HEK293 (cell line): Measurements from ENCODE around the gene MYOD1.

Source experiments
- CTCF ChIA-PET: fragments of 350-600 bp; formaldehyde crosslinking; extraction: SDS; loops from one replicate; lab custom pipeline; 2021; ENCODE audit warnings: antibody characterized with exemption; lab: Yijun Ruan, JAX
- POLR2A ChIA-PET: fragments of 300-600 bp; formaldehyde crosslinking; extraction: SDS; loops from one replicate; lab custom pipeline; 2020; ENCODE audit warnings: antibody characterized with exemption, inconsistent platforms; lab: Yijun Ruan, JAX
- H3K27ac ChIP-seq: fragments of 200-500 bp; sonication (Bioruptor generic); 2 replicates; pipeline ENCODE4 v1.5.1; 2014; ENCODE audit warnings: low read depth, low read length, control low read depth, inconsistent platforms; ENCODE audit errors: extremely low read depth
- H3K36me3 ChIP-seq, 2 experiments: fragments of 200-500 bp in 1 of 2; sonication (Bioruptor generic) in 1 of 2; 1 replicate in 1 of 2; 2 replicates in 1 of 2; pipeline ENCODE4 v1.5.1; 2014 to 2017; ENCODE audit warnings: inconsistent platforms in 2 of 2, low read length in 2 of 2; ENCODE audit not compliant: control insufficient read depth in 2 of 2, insufficient read depth in 1 of 2
- H3K4me1 ChIP-seq: fragments of 200-500 bp; sonication (Bioruptor generic); 2 replicates; pipeline ENCODE4 v1.5.1; 2014; ENCODE audit warnings: mild to moderate bottlenecking, low read length, inconsistent platforms; ENCODE audit not compliant: control insufficient read depth, insufficient read depth
- H3K4me3 ChIP-seq: 2 replicates; pipeline ENCODE4 v1.5.1; 2011; ENCODE audit warnings: low read depth, mild to moderate bottlenecking, control low read depth, low read length, moderate library complexity
- H3K9me3 ChIP-seq: fragments of 200-500 bp; sonication (Bioruptor generic); 2 replicates; pipeline ENCODE4 v1.5.1; 2014; ENCODE audit warnings: low read depth, low read length, inconsistent platforms; ENCODE audit not compliant: control insufficient read depth, insufficient read depth
- CTCF ChIP-seq: fragments of 450-650 bp; formaldehyde crosslinking; IDR thresholded peaks from 2 replicates; pipeline ENCODE4 v1.5.1; 2016; ENCODE audit warnings: missing biosample characterization, missing genetic modification characterization
- FEZF1 ChIP-seq: fragments of 450-650 bp; formaldehyde crosslinking; IDR thresholded peaks from 2 replicates; pipeline ENCODE4 v1.5.1; 2016; ENCODE audit warnings: missing biosample characterization, missing genetic modification characterization
- IKZF3 ChIP-seq: fragments of 450-650 bp; IDR thresholded peaks from 2 replicates; pipeline ENCODE4 v1.5.0; 2018; ENCODE audit warnings: missing biosample characterization, mild to moderate bottlenecking, missing genetic modification characterization, moderate library complexity
- KLF10 ChIP-seq: fragments of 450-650 bp; IDR thresholded peaks from 2 replicates; pipeline ENCODE4 v1.5.1; 2018; ENCODE audit warnings: missing biosample characterization, mild to moderate bottlenecking, missing genetic modification characterization
- KLF8 ChIP-seq: fragments of 450-650 bp; formaldehyde crosslinking; IDR thresholded peaks from 2 replicates; pipeline ENCODE4 v1.5.1; 2016; ENCODE audit warnings: missing biosample characterization, missing genetic modification characterization
- MEIS1 ChIP-seq: sonication (generic); formaldehyde crosslinking; IDR thresholded peaks from 2 replicates; pipeline ENCODE4 v1.8.1; 2022; ENCODE audit warnings: missing genetic modification reagents, mild to moderate bottlenecking, borderline replicate concordance
- RBAK ChIP-seq: fragments of 450-650 bp; formaldehyde crosslinking; IDR thresholded peaks from 2 replicates; pipeline ENCODE4 v1.5.1; 2016; ENCODE audit warnings: missing biosample characterization, missing genetic modification characterization
- REPIN1 ChIP-seq: fragments of 450-650 bp; formaldehyde crosslinking; IDR thresholded peaks from 2 replicates; pipeline ENCODE4 v1.5.1; 2017; ENCODE audit warnings: missing biosample characterization, missing genetic modification characterization, low read depth
- SCRT1 ChIP-seq: fragments of 450-650 bp; formaldehyde crosslinking; IDR thresholded peaks from 2 replicates; pipeline ENCODE4 v1.5.1; 2016; ENCODE audit warnings: missing biosample characterization, missing genetic modification characterization, borderline replicate concordance
- ZBTB1 ChIP-seq: fragments of 450-650 bp; formaldehyde crosslinking; IDR thresholded peaks from 2 replicates; pipeline ENCODE4 v1.5.1; 2016; ENCODE audit warnings: missing biosample characterization, missing genetic modification characterization
- ZBTB10 ChIP-seq: fragments of 450-650 bp; formaldehyde crosslinking; IDR thresholded peaks from 2 replicates; pipeline ENCODE4 v1.5.1; 2016; ENCODE audit warnings: missing biosample characterization, missing genetic modification characterization
- ZBTB21 ChIP-seq: fragments of 450-650 bp; formaldehyde crosslinking; IDR thresholded peaks from 2 replicates; pipeline ENCODE4 v1.5.1; 2017; ENCODE audit warnings: missing biosample characterization, missing genetic modification characterization
- ZFHX2 ChIP-seq: fragments of 450-650 bp; formaldehyde crosslinking; conservative IDR thresholded peaks from 2 replicates; pipeline ENCODE4 v1.5.1; 2016; ENCODE audit warnings: missing biosample characterization, missing genetic modification characterization
- ZNF112 ChIP-seq: fragments of 450-650 bp; formaldehyde crosslinking; IDR thresholded peaks from 2 replicates; pipeline ENCODE4 v1.5.0; 2017; ENCODE audit warnings: missing biosample characterization, missing genetic modification characterization
- ZNF121 ChIP-seq: fragments of 450-650 bp; formaldehyde crosslinking; IDR thresholded peaks from 2 replicates; pipeline ENCODE4 v1.5.1; 2016; ENCODE audit warnings: missing biosample characterization, missing genetic modification characterization
- ZNF2 ChIP-seq: fragments of 450-650 bp; formaldehyde crosslinking; IDR thresholded peaks from 2 replicates; pipeline ENCODE4 v1.5.1; 2016; ENCODE audit warnings: missing biosample characterization, missing genetic modification characterization
- ZNF274 ChIP-seq, 2 experiments: fragments of 200-500 bp in 1 of 2; fragments of 450-650 bp in 1 of 2; sonication (Bioruptor generic) in 1 of 2; formaldehyde crosslinking in 1 of 2; IDR thresholded peaks; 2 replicates each; pipeline versions ENCODE4 v1.5.1 to v1.6.1; 2014 to 2016; ENCODE audit warnings: borderline replicate concordance in 1 of 2, inconsistent platforms in 1 of 2, low read length in 1 of 2, missing biosample characterization in 1 of 2, missing genetic modification characterization in 1 of 2
- ZNF341 ChIP-seq: fragments of 450-650 bp; formaldehyde crosslinking; IDR thresholded peaks from 2 replicates; pipeline ENCODE4; 2016; ENCODE audit warnings: low read depth, missing biosample characterization, missing genetic modification characterization
- ZNF350 ChIP-seq: fragments of 450-650 bp; formaldehyde crosslinking; IDR thresholded peaks from 2 replicates; pipeline ENCODE4 v1.5.0; 2017; ENCODE audit warnings: missing biosample characterization, mild to moderate bottlenecking, missing genetic modification characterization
- ZNF366 ChIP-seq: fragments of 450-650 bp; formaldehyde crosslinking; conservative IDR thresholded peaks from 2 replicates; pipeline ENCODE4 v1.5.1; 2016; ENCODE audit warnings: missing biosample characterization, missing genetic modification characterization
- ZNF423 ChIP-seq: fragments of 450-650 bp; formaldehyde crosslinking; IDR thresholded peaks from 2 replicates; pipeline ENCODE4 v1.5.1; 2016; ENCODE audit warnings: missing biosample characterization, missing genetic modification characterization
- ZNF426 ChIP-seq: fragments of 450-650 bp; formaldehyde crosslinking; IDR thresholded peaks from 2 replicates; pipeline ENCODE4 v1.5.1; 2017; ENCODE audit warnings: missing biosample characterization, missing genetic modification characterization, mild to moderate bottlenecking, inconsistent platforms, moderate library complexity
- ZNF501 ChIP-seq: fragments of 450-650 bp; formaldehyde crosslinking; IDR thresholded peaks from 2 replicates; pipeline ENCODE4 v1.5.1; 2016; ENCODE audit warnings: missing biosample characterization, missing genetic modification characterization
- ZNF529 ChIP-seq: fragments of 450-650 bp; formaldehyde crosslinking; IDR thresholded peaks from 2 replicates; pipeline ENCODE4 v1.5.1; 2017; ENCODE audit warnings: missing genetic modification characterization, missing biosample characterization; ENCODE audit not compliant: insufficient replicate concordance
- ZNF555 ChIP-seq: fragments of 450-650 bp; formaldehyde crosslinking; conservative IDR thresholded peaks from 2 replicates; pipeline ENCODE4 v1.5.1; 2017; ENCODE audit warnings: missing biosample characterization, mild to moderate bottlenecking, missing genetic modification characterization, inconsistent platforms
- ZNF785 ChIP-seq: fragments of 450-650 bp; formaldehyde crosslinking; IDR thresholded peaks from 2 replicates; pipeline ENCODE4 v1.5.1; 2016; ENCODE audit warnings: missing biosample characterization, missing genetic modification characterization
- ZSCAN30 ChIP-seq: fragments of 450-650 bp; IDR thresholded peaks from 2 replicates; pipeline ENCODE4 v1.5.1; 2018; ENCODE audit warnings: missing biosample characterization, mild to moderate bottlenecking, missing genetic modification characterization, moderate library complexity
- TF ChIP-seq, protein P1 (sequence below): fragments of 450-650 bp; formaldehyde crosslinking; IDR thresholded peaks from 2 replicates; pipeline ENCODE4 v1.5.1; 2016; ENCODE audit warnings: missing biosample characterization, missing genetic modification characterization

Gene MYOD1

DNA sequence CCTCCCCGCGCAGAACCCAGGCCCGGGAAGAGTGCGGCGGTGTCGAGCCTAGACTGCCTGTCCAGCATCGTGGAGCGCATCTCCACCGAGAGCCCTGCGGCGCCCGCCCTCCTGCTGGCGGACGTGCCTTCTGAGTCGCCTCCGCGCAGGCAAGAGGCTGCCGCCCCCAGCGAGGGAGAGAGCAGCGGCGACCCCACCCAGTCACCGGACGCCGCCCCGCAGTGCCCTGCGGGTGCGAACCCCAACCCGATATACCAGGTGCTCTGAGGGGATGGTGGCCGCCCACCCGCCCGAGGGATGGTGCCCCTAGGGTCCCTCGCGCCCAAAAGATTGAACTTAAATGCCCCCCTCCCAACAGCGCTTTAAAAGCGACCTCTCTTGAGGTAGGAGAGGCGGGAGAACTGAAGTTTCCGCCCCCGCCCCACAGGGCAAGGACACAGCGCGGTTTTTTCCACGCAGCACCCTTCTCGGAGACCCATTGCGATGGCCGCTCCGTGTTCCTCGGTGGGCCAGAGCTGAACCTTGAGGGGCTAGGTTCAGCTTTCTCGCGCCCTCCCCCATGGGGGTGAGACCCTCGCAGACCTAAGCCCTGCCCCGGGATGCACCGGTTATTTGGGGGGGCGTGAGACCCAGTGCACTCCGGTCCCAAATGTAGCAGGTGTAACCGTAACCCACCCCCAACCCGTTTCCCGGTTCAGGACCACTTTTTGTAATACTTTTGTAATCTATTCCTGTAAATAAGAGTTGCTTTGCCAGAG, 2.0 kb downstream of the MYOD1 start (continued):
- no peak for TF ChIP-seq ZNF501 (tag by site-specific recombination)
- no peak for TF ChIP-seq KLF8 (tag by site-specific recombination)
- TF ChIP-seq ZFHX2 (tag by site-specific recombination) = peak; percentile 63
- TF ChIP-seq ZNF341 (tag by site-specific recombination) = no peak
- TF ChIP-seq ZNF350 (tag by site-specific recombination) = no peak
- no peak for TF ChIP-seq MEIS1
- no peak for TF ChIP-seq ZNF423 (tag by site-specific recombination)
- TF ChIP-seq ZSCAN30 = no peak
- TF ChIP-seq SCRT1 (tag by site-specific recombination) = no peak
- no peak for TF ChIP-seq ZBTB21 (tag by site-specific recombination)
- no peak for TF ChIP-seq ZNF426 (tag by site-specific recombination)
- no peak for TF ChIP-seq KLF10 (tag by site-specific recombination)
- TF ChIP-seq REPIN1 = no peak
- TF ChIP-seq ZBTB10 (tag by site-specific recombination) = no peak
- TF ChIP-seq RBAK (tag by site-specific recombination) = no peak
- no peak for TF ChIP-seq ZNF366
- no peak for TF ChIP-seq ZNF555
- no peak for TF ChIP-seq ZNF529
- no peak for TF ChIP-seq ZNF112 (tag by site-specific recombination)
- TF ChIP-seq ZNF274 (IDR thresholded peaks at IDR 0.05; ENCODE audit: low read length) = no peak
- TF ChIP-seq ZNF274 (tag by site-specific recombination; IDR thresholded peaks at IDR 0.05; ENCODE audit: borderline replicate concordance) = no peak
- TF ChIP-seq, protein P1, sequence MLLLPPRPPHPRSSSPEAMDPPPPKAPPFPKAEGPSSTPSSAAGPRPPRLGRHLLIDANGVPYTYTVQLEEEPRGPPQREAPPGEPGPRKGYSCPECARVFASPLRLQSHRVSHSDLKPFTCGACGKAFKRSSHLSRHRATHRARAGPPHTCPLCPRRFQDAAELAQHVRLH (tag by site-specific recombination) = no peak
- TF ChIP-seq FEZF1 (tag by site-specific recombination) = 0 out of 2 replicates have a peak, but pooled peaks have one; percentile 9
- TF ChIP-seq ZNF785 = no peak
- no peak for TF ChIP-seq ZBTB1 (tag by site-specific recombination)
- TF ChIP-seq, all 188 proteins: peak for 16

- ChIA-PET POLR2A (interaction anchor here (0.5 kb wide), 1 partner anchor 148 kb away, joined by 3 read pairs; no protein-coding TSS in a partner anchor), CTCF (interaction anchor here (0.6 to 3.2 kb wide), 17 partner anchors 8 to 1775 kb away, joined by 3 to 48 read pairs (median 4); partner anchors contain the start of genes KCNC1 and OTOG)
- H3K4me3 ChIP-seq = no peak overlapping the region
Measured at GRCh38 chr11:17722000-17722643, 2.8 kb downstream of the MYOD1 start.

More at GRCh38 chr11:17722000-17722643, 2.8 kb downstream of the MYOD1 start:
- no peak overlapping the region for H3K27ac ChIP-seq
- H3K9me3 ChIP-seq = no peaks in the 10 kb centered on the region
- no peaks in the 10 kb centered on the region for H3K36me3 ChIP-seq
- no peak for TF ChIP-seq REPIN1
- TF ChIP-seq ZNF2 (tag by site-specific recombination) = peak; percentile 77
- peak; percentile 67; the same call in 1 of the 2 replicates for TF ChIP-seq ZNF121 (tag by site-specific recombination)
- TF ChIP-seq IKZF3 = peak; percentile 69
- TF ChIP-seq CTCF (tag by site-specific recombination) = peak; percentile 35; the same call in 1 of the 2 replicates
- no peaks in the 10 kb centered on the region for H3K4me1 ChIP-seq
